Measurements from ENCODE around the gene GIPC2. TPM values are rescaled to one million over a fixed set of nuclear protein-coding genes. Genes with fewer than 3 reads are reported as not detected.

Gene GIPC2
- total and polyA plus RNA-seq, 2 donors (not counting 1 experiment from before 2014, with no cell fraction given), result 0.50 to 0.56 TPM

GRCh38 chr1:78094639-78095038 lies 48.9 kb downstream of the GIPC2 start:
- Histone ChIP-seq H3K27me3 (ENCODE audit: control insufficient read depth, insufficient read depth, low read length) (no peaks in the 10 kb centered on the region), H3K79me2 (ENCODE audit: control insufficient read depth, insufficient read depth, low read length) (no peaks in the 10 kb centered on the region), H3K36me3 (ENCODE audit: control insufficient read depth, insufficient read depth, low read length) (no peaks in the 10 kb centered on the region), H3K9ac (ENCODE audit: insufficient read depth, low read length) (no peak overlapping the region), H4K20me1 (ENCODE audit: control insufficient read depth, extremely low read depth, insufficient read depth, low read length) (no peaks in the 10 kb centered on the region), H3K27ac (ENCODE audit: insufficient read depth, low read length) (no peak overlapping the region), H3K9me3 (ENCODE audit: control insufficient read depth, insufficient read depth, low read depth, low read length) (no peaks in the 10 kb centered on the region), H3K4me1 (ENCODE audit: control insufficient read depth, extremely low read depth, insufficient read depth, low read length) (peaks cover 5% of the 10 kb centered on the region), H3K4me3 (replicated peaks in 1 of 4; ENCODE audit: control extremely low read depth in 1 of 4, insufficient read depth in 1 of 4, low read depth in 3 of 4, low read length in 4 of 4) (no peak overlapping the region), H3K4me2 (ENCODE audit: extremely low read depth, insufficient read depth, low read length) (no peak overlapping the region), H2AFZ (ENCODE audit: low read length) (no peak overlapping the region)
- TF ChIP-seq EZH2 (IDR thresholded peaks at IDR 0.05; ENCODE audit: low read length, missing control alignments), result no peak
- no peak for TF ChIP-seq CTCF (conservative IDR thresholded peaks at IDR 0.05 in 1 of 2, IDR thresholded peaks at IDR 0.05 in 1 of 2; ENCODE audit: low read depth in 1 of 2, low read length in 2 of 2)
- DNase-seq (ENCODE audit: low read depth in 2 of 2), result no peak

GRCh38 chr1:78095593-78095992 lies 49.8 kb downstream of the GIPC2 start:
- H3K9ac ChIP-seq (ENCODE audit: insufficient read depth, low read length), result no peak overlapping the region
- H3K36me3 ChIP-seq (ENCODE audit: control insufficient read depth, insufficient read depth, low read length), result no peaks in the 10 kb centered on the region
- TF ChIP-seq CTCF (conservative IDR thresholded peaks at IDR 0.05 in 1 of 2, IDR thresholded peaks at IDR 0.05 in 1 of 2; ENCODE audit: low read depth in 1 of 2, low read length in 2 of 2) (no peak), EZH2 (IDR thresholded peaks at IDR 0.05; ENCODE audit: low read length, missing control alignments) (no peak)
- no peaks in the 10 kb centered on the region for H3K27me3 ChIP-seq (ENCODE audit: control insufficient read depth, insufficient read depth, low read length)
- no peak overlapping the region for H3K4me3 ChIP-seq (replicated peaks in 1 of 4; ENCODE audit: control extremely low read depth in 1 of 4, insufficient read depth in 1 of 4, low read depth in 3 of 4, low read length in 4 of 4)
- no peaks in the 10 kb centered on the region for H3K79me2 ChIP-seq (ENCODE audit: control insufficient read depth, insufficient read depth, low read length)
- peak; percentile 87 to 89 for DNase-seq (ENCODE audit: low read depth in 2 of 2)
- H4K20me1 ChIP-seq (ENCODE audit: control insufficient read depth, extremely low read depth, insufficient read depth, low read length), result no peaks in the 10 kb centered on the region
- no peak overlapping the region for H3K4me2 ChIP-seq (ENCODE audit: extremely low read depth, insufficient read depth, low read length)
- H2AFZ ChIP-seq (ENCODE audit: low read length), result no peak overlapping the region
- peaks cover 5% of the 10 kb centered on the region for H3K4me1 ChIP-seq (ENCODE audit: control insufficient read depth, extremely low read depth, insufficient read depth, low read length)
- peak overlapping the region; percentile 62 for H3K27ac ChIP-seq (ENCODE audit: insufficient read depth, low read length)
- H3K9me3 ChIP-seq (ENCODE audit: control insufficient read depth, insufficient read depth, low read depth, low read length), result no peaks in the 10 kb centered on the region

GRCh38 chr1:78096017-78096416 lies 50.3 kb downstream of the GIPC2 start:
- Histone ChIP-seq H3K79me2 (ENCODE audit: control insufficient read depth, insufficient read depth, low read length) (no peaks in the 10 kb centered on the region), H3K36me3 (ENCODE audit: control insufficient read depth, insufficient read depth, low read length) (no peaks in the 10 kb centered on the region), H3K27me3 (ENCODE audit: control insufficient read depth, insufficient read depth, low read length) (no peaks in the 10 kb centered on the region), H3K27ac (ENCODE audit: insufficient read depth, low read length) (peak overlapping the region; percentile 62), H3K4me2 (ENCODE audit: extremely low read depth, insufficient read depth, low read length) (no peak overlapping the region), H3K4me3 (replicated peaks in 1 of 4; ENCODE audit: control extremely low read depth in 1 of 4, insufficient read depth in 1 of 4, low read depth in 3 of 4, low read length in 4 of 4) (no peak overlapping the region), H3K4me1 (ENCODE audit: control insufficient read depth, extremely low read depth, insufficient read depth, low read length) (peaks cover 7% of the 10 kb centered on the region), H3K9ac (ENCODE audit: insufficient read depth, low read length) (no peak overlapping the region), H4K20me1 (ENCODE audit: control insufficient read depth, extremely low read depth, insufficient read depth, low read length) (no peaks in the 10 kb centered on the region), H2AFZ (ENCODE audit: low read length) (no peak overlapping the region), H3K9me3 (ENCODE audit: control insufficient read depth, insufficient read depth, low read depth, low read length) (no peaks in the 10 kb centered on the region)
- peak in 1 of 2 donors; percentile 34 for DNase-seq (ENCODE audit: low read depth in 2 of 2)
- TF ChIP-seq CTCF (conservative IDR thresholded peaks at IDR 0.05 in 1 of 2, IDR thresholded peaks at IDR 0.05 in 1 of 2; ENCODE audit: low read depth in 1 of 2, low read length in 2 of 2) (no peak), EZH2 (IDR thresholded peaks at IDR 0.05; ENCODE audit: low read length, missing control alignments) (no peak)

Data from fibroblast of lung (primary cell).